Measurements from ENCODE around the gene TCIRG1.

Gene TCIRG1

GRCh38 chr11:68021167-68021787, 17.5 kb upstream of the TCIRG1 start:
- no peaks in the 10 kb centered on the region for H3K79me2 ChIP-seq (ENCODE audit: low read length)
- no peak overlapping the region for H3K9ac ChIP-seq (ENCODE audit: low read length)
- no peaks in the 10 kb centered on the region for H3K9me3 ChIP-seq (replicated peaks; ENCODE audit: insufficient read depth, low read length)
- 0 out of 2 replicates have a peak overlapping the region, but pooled peaks have one; percentile 25 for H3K4me2 ChIP-seq (ENCODE audit: low read depth, low read length)
- H3K27me3 ChIP-seq (replicated peaks; ENCODE audit: insufficient read depth, low read length): no peaks in the 10 kb centered on the region
- H2AFZ ChIP-seq (ENCODE audit: low read length): peak overlapping the region; percentile 31; the same call in 1 of the 2 replicates
- no peaks in the 10 kb centered on the region for H4K20me1 ChIP-seq (ENCODE audit: insufficient read depth, low read length)
- H3K27ac ChIP-seq (ENCODE audit: low read length): no peak overlapping the region
- DNase-seq: peak; percentile 59
- H3K9me2 ChIP-seq (replicated peaks; ENCODE audit: insufficient read depth, low read length): no peaks in the 10 kb centered on the region
- H3K36me3 ChIP-seq (replicated peaks; ENCODE audit: insufficient read depth, low read length): no peaks in the 10 kb centered on the region
- no peak overlapping the region for H3K4me3 ChIP-seq (ENCODE audit: low read length)
- peaks cover 9% of the 10 kb centered on the region for H3K4me1 ChIP-seq (ENCODE audit: low read length)
- H3F3A ChIP-seq (ENCODE audit: insufficient read depth, low read length): no peaks in the 10 kb centered on the region
- TF ChIP-seq CTCF (IDR thresholded peaks at IDR 0.05; ENCODE audit: low read length) (peak; percentile 59), EZH2 (optimal IDR thresholded peaks at IDR 0.05; ENCODE audit: low read depth, low read length) (no peak), EZH2phosphoT487 (IDR thresholded peaks at IDR 0.05; ENCODE audit: low read length) (no peak)

- DNase-seq: no peak
- TF ChIP-seq CTCF (IDR thresholded peaks at IDR 0.05; ENCODE audit: low read length): no peak
- H3K27me3 ChIP-seq (replicated peaks; ENCODE audit: insufficient read depth, low read length): no peaks in the 10 kb centered on the region
- no peak overlapping the region for H3K4me3 ChIP-seq (ENCODE audit: low read length)
- H3K9ac ChIP-seq (ENCODE audit: low read length): no peak overlapping the region
- H3K4me1 ChIP-seq (ENCODE audit: low read length): peaks cover 9% of the 10 kb centered on the region
- no peaks in the 10 kb centered on the region for H3K9me3 ChIP-seq (replicated peaks; ENCODE audit: insufficient read depth, low read length)
- no peaks in the 10 kb centered on the region for H3K79me2 ChIP-seq (ENCODE audit: low read length)
- no peaks in the 10 kb centered on the region for H3K9me2 ChIP-seq (replicated peaks; ENCODE audit: insufficient read depth, low read length)
- no peaks in the 10 kb centered on the region for H4K20me1 ChIP-seq (ENCODE audit: insufficient read depth, low read length)
- H3K4me2 ChIP-seq (ENCODE audit: low read depth, low read length): no peak overlapping the region
- no peak overlapping the region for H2AFZ ChIP-seq (ENCODE audit: low read length)
- no peaks in the 10 kb centered on the region for H3K36me3 ChIP-seq (replicated peaks; ENCODE audit: insufficient read depth, low read length)
- H3F3A ChIP-seq (ENCODE audit: insufficient read depth, low read length): no peaks in the 10 kb centered on the region
- H3K27ac ChIP-seq (ENCODE audit: low read length): no peak overlapping the region
Observed at GRCh38 chr11:68022531-68022930, 16.3 kb upstream of the TCIRG1 start.

GRCh38 chr11:68024508-68024907, 14.3 kb upstream of the TCIRG1 start:
- H3K27ac ChIP-seq (ENCODE audit: low read length): no peak overlapping the region
- no peak overlapping the region for H3K4me2 ChIP-seq (ENCODE audit: low read depth, low read length)
- H3K9ac ChIP-seq (ENCODE audit: low read length): no peak overlapping the region
- TF ChIP-seq CTCF (IDR thresholded peaks at IDR 0.05; ENCODE audit: low read length) (no peak), EZH2 (optimal IDR thresholded peaks at IDR 0.05; ENCODE audit: low read depth, low read length) (no peak), EZH2phosphoT487 (IDR thresholded peaks at IDR 0.05; ENCODE audit: low read length) (no peak)
- H3K9me2 ChIP-seq (replicated peaks; ENCODE audit: insufficient read depth, low read length): no peaks in the 10 kb centered on the region
- peaks cover 11% of the 10 kb centered on the region for H3K4me1 ChIP-seq (ENCODE audit: low read length)
- peaks cover 13% of the 10 kb centered on the region for H3K79me2 ChIP-seq (ENCODE audit: low read length)
- no peaks in the 10 kb centered on the region for H3K27me3 ChIP-seq (replicated peaks; ENCODE audit: insufficient read depth, low read length)
- no peaks in the 10 kb centered on the region for H3F3A ChIP-seq (ENCODE audit: insufficient read depth, low read length)
- H3K36me3 ChIP-seq (replicated peaks; ENCODE audit: insufficient read depth, low read length): no peaks in the 10 kb centered on the region
- no peak for DNase-seq
- H4K20me1 ChIP-seq (ENCODE audit: insufficient read depth, low read length): no peaks in the 10 kb centered on the region
- H3K4me3 ChIP-seq (ENCODE audit: low read length): no peak overlapping the region
- H3K9me3 ChIP-seq (replicated peaks; ENCODE audit: insufficient read depth, low read length): no peaks in the 10 kb centered on the region
- H2AFZ ChIP-seq (ENCODE audit: low read length): no peak overlapping the region
